Right atrium auricular region (tissue), 2 donors: Measurements from ENCODE around the gene ZNF763. TPM values are rescaled to one million over a fixed set of nuclear protein-coding genes. Genes with fewer than 3 reads are reported as not detected.
A peak's percentile ranks its signal among the peaks of the same experiment; 100 is the strongest.

ENCODE experiments used
- DNase-seq: peaks from one replicate; pipeline ENCODE4 v3.0.0-alpha.2; 2019; ENCODE audit warnings: low spot score
- H3K27ac ChIP-seq, 2 donors: fragments of 200-600 bp; sonication (generic); 1 replicate in 1 of 2; 2 replicates in 1 of 2; pipeline ENCODE4 v1.5.1; 2016 to 2019
- H3K27me3 ChIP-seq, 2 donors: fragments of 200-600 bp; sonication (generic); one replicate each; pipeline versions ENCODE4 v1.5.1 to v1.6.0; 2017 to 2019
- H3K36me3 ChIP-seq: fragments of 200-600 bp; sonication (generic); one replicate; pipeline ENCODE4 v1.5.1; 2016
- H3K4me1 ChIP-seq, 2 donors: fragments of 200-600 bp; sonication (generic); one replicate each; pipeline versions ENCODE4 v1.5.1 to v1.6.0; 2017 to 2019
- H3K4me3 ChIP-seq, 2 donors: fragments of 200-600 bp; sonication (generic); 1 replicate in 1 of 2; 2 replicates in 1 of 2; pipeline ENCODE4 v1.5.1; 2017 to 2019; ENCODE audit warnings: mild to moderate bottlenecking in 1 of 2, moderate library complexity in 1 of 2
- H3K9me3 ChIP-seq, 2 donors: fragments of 200-600 bp; sonication (generic); one replicate each; pipeline ENCODE4 v1.5.1; 2019
- CTCF ChIP-seq, 2 donors: fragments of 200-600 bp; sonication (generic); IDR thresholded peaks; one replicate each; pipeline ENCODE4 v1.5.1; 2019; ENCODE audit warnings: antibody characterized with exemption in 2 of 2
- total RNA-seq, 2 donors: library from RNA; depleted of rRNA; stranded (reverse); fragments of >200 nt; gene quantifications; one replicate each; pipeline ENCODE4 v1.1.0, GENCODE V29; 2016

ZNF763 gene
- total RNA-seq, 2 donors from 2014 or later: 1.4 to 2.6 TPM

GRCh38 chr19:11979527-11979926 lies 14.7 kb downstream of the ZNF763 start:
- no peak for DNase-seq
- no peaks in the 10 kb centered on the region for H3K27me3 ChIP-seq
- H3K9me3 ChIP-seq: peaks cover 24 to 60% of the 10 kb centered on the region in 2 donors
- H3K4me3 ChIP-seq: no peak overlapping the region
- H3K4me1 ChIP-seq: no peaks in the 10 kb centered on the region
- H3K36me3 ChIP-seq: peaks cover 29% of the 10 kb centered on the region
- no peak overlapping the region for H3K27ac ChIP-seq
- TF ChIP-seq CTCF (IDR thresholded peaks at IDR 0.05): no peak

GRCh38 chr19:11982526-11982925 lies 17.7 kb downstream of the ZNF763 start:
- Histone ChIP-seq H3K9me3 (peaks cover 24 to 52% of the 10 kb centered on the region in 2 donors), H3K4me1 (no peaks in the 10 kb centered on the region), H3K4me3 (no peak overlapping the region), H3K27me3 (no peaks in the 10 kb centered on the region), H3K27ac (no peak overlapping the region), H3K36me3 (peaks cover 22% of the 10 kb centered on the region)
- no peak for TF ChIP-seq CTCF (IDR thresholded peaks at IDR 0.05)
- no peak for DNase-seq

- peaks cover 6% of the 10 kb centered on the region for H3K36me3 ChIP-seq
- DNase-seq: no peak
- H3K9me3 ChIP-seq: peaks cover 3 to 28% of the 10 kb centered on the region in 2 donors
- H3K27ac ChIP-seq: no peak overlapping the region
- no peak for TF ChIP-seq CTCF (IDR thresholded peaks at IDR 0.05)
- no peak overlapping the region for H3K4me3 ChIP-seq
- H3K4me1 ChIP-seq: peaks cover 0 to 10% of the 10 kb centered on the region in 2 donors
- no peaks in the 10 kb centered on the region for H3K27me3 ChIP-seq
Measured at GRCh38 chr19:11984986-11985385, 20.1 kb downstream of the ZNF763 start.

- DNase-seq: no peak
- H3K4me1 ChIP-seq: peaks cover 0 to 10% of the 10 kb centered on the region in 2 donors
Measured at GRCh38 chr19:11986754-11987153, 21.9 kb downstream of the ZNF763 start.

GRCh38 chr19:11987405-11988281 lies 22.8 kb downstream of the ZNF763 start:
- peaks cover 0 to 10% of the 10 kb centered on the region in 2 donors for H3K4me1 ChIP-seq
- H3K36me3 ChIP-seq: peaks cover 8% of the 10 kb centered on the region
- H3K27me3 ChIP-seq: no peaks in the 10 kb centered on the region
- H3K4me3 ChIP-seq: peak overlapping the region; percentile 70 to 79
- TF ChIP-seq CTCF (IDR thresholded peaks at IDR 0.05): no peak
- peak overlapping the region; percentile 84 to 88 for H3K27ac ChIP-seq
- peak; percentile 97 for DNase-seq
- peaks cover 0 to 1% of the 10 kb centered on the region in 2 donors for H3K9me3 ChIP-seq

More at GRCh38 chr19:11986754-11987153, 21.9 kb downstream of the ZNF763 start:
- no peak overlapping the region for H3K4me3 ChIP-seq
- no peak overlapping the region for H3K27ac ChIP-seq
- no peak for TF ChIP-seq CTCF (IDR thresholded peaks at IDR 0.05)
- H3K9me3 ChIP-seq: peaks cover 0 to 10% of the 10 kb centered on the region in 2 donors
- H3K27me3 ChIP-seq: no peaks in the 10 kb centered on the region
- peaks cover 8% of the 10 kb centered on the region for H3K36me3 ChIP-seq
